ENCODE results near the gene LAMA3.

LAMA3 gene

DNA sequence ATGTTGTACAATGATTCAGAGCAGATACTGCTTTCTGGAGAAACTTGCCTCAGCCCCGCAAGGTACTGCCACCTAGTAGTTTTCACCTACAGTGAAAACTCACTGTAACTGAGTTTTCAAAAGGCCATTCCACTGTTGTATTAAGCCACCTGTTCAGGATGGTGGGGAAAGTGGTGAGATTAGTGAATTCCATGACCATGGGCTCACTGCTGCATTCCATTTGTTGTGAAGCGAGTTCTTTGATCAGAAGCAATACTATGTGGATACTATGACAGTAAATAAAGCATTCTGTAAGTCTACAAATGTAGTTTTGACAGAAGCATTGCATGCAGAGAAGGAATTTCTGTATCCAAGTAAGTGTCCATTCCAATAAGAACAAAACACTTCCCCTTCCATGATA is 113.6 kb downstream of the LAMA3 start:
- no peak for DNase-seq (ENCODE audit: low spot score)
- TF ChIP-seq, protein P1, sequence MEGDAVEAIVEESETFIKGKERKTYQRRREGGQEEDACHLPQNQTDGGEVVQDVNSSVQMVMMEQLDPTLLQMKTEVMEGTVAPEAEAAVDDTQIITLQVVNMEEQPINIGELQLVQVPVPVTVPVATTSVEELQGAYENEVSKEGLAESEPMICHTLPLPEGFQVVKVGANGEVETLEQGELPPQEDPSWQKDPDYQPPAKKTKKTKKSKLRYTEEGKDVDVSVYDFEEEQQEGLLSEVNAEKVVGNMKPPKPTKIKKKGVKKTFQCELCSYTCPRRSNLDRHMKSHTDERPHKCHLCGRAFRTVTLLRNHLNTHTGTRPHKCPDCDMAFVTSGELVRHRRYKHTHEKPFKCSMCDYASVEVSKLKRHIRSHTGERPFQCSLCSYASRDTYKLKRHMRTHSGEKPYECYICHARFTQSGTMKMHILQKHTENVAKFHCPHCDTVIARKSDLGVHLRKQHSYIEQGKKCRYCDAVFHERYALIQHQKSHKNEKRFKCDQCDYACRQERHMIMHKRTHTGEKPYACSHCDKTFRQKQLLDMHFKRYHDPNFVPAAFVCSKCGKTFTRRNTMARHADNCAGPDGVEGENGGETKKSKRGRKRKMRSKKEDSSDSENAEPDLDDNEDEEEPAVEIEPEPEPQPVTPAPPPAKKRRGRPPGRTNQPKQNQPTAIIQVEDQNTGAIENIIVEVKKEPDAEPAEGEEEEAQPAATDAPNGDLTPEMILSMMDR (IDR thresholded peaks at IDR 0.05; ENCODE audit: extremely low read depth, missing control alignments): no peak

DNA sequence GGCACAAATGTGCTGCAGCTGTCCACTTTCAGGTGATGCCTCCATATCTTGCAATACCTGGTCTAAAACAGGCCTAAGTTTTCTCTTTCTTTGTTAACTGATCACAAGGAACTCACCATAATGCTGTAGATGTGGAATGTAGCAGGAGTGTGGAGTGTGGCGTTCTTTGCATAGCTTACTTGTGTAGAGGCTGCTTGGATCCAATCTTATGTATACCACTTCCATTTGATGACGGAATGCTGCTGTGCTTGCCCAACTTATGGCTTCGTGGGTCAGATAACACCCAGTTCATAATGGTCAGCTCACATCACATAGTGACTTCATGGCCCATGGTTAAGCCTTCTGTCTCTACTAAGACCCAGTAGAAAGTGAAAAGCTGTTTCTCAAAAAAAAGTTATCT is 114.5 kb downstream of the LAMA3 start:
- TF ChIP-seq, protein P1 (IDR thresholded peaks at IDR 0.05; ENCODE audit: extremely low read depth, missing control alignments): no peak
- no peak for DNase-seq (ENCODE audit: low spot score)

DNA sequence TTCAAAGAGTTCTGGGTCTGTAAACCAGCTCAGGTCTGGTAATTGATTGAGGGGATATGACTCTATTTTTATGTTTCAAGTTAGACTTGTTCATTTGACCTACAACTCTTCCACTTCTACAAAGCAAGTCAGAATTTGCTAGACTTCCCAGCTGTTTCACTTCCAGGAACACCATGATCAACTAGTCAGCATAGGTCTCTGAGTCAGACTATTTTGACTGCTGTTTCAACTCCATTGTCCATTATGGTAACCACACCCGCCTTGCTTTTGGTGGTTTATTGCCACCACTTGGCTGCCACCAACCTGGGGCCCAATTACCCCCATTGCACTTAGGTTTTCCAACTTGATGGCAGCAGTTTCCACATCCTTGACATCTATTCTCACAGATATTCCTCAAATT is 116.6 kb downstream of the LAMA3 start:
- no peak for DNase-seq (ENCODE audit: low spot score)
- TF ChIP-seq, protein P1 (IDR thresholded peaks at IDR 0.05; ENCODE audit: extremely low read depth, missing control alignments): no peak

DNA sequence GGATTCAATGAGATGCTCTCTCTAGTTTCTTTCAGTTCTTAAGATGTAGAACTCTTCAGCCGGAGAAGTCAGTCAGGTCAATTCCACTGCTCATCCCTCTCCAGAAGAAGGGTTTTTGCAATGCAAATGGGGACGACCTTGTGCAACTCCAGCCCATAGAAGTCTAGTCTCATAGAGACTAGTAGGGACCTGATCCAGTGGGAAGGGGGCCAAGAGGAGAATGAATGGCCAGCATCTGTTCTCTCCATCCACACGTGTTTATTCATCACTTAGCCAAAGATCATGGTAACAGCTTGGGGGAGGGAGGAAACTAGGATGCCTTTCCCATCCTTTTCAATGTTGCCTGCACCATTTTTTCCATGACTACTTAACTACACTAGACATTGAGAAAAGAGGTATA is 120.2 kb downstream of the LAMA3 start:
- TF ChIP-seq, protein P1 (IDR thresholded peaks at IDR 0.05; ENCODE audit: extremely low read depth, missing control alignments): no peak
- no peak for DNase-seq (ENCODE audit: low spot score)

DNA sequence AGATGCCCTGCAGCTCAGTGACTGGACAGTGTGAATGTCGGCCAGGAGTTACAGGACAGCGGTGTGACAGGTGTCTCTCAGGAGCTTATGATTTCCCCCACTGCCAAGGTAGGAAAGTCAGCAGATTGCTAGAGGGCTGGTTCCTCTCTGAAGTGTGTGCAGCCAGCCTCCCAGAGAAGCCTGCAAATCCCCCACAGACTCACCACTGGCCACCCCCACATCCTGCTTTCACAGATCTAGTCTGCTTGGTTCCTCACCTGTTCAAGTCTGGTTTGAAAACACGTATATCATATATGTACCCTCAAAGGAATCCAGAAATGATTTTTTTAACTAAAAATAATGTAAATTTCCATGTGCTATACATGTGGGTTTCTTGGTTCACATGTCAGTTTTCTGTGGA is 121.1 kb downstream of the LAMA3 start:
- TF ChIP-seq, protein P1 (IDR thresholded peaks at IDR 0.05; ENCODE audit: extremely low read depth, missing control alignments): no peak
- DNase-seq (ENCODE audit: low spot score): peak; percentile 34

DNA sequence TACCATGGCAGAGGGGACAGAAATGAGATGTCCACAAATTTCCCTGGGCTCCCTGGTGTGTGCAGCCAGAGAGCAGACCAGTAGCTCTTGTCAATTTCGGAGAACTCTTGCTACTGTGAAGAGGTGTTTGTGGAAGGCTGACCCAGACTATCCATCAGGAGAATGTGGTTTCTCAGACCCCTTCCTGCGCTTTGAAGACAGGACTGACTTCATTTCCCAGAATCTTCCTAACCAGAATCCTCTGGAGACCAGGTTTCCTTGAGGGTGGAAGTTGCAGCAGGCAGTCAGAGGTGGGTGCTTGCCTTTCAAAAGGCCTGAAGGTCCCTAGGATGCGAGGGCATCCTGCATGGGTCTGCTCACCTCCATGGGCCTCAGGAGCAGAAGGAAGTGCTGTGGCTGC is 121.9 kb downstream of the LAMA3 start:
- TF ChIP-seq, protein P1 (IDR thresholded peaks at IDR 0.05; ENCODE audit: extremely low read depth, missing control alignments): no peak
- no peak for DNase-seq (ENCODE audit: low spot score)

DNA sequence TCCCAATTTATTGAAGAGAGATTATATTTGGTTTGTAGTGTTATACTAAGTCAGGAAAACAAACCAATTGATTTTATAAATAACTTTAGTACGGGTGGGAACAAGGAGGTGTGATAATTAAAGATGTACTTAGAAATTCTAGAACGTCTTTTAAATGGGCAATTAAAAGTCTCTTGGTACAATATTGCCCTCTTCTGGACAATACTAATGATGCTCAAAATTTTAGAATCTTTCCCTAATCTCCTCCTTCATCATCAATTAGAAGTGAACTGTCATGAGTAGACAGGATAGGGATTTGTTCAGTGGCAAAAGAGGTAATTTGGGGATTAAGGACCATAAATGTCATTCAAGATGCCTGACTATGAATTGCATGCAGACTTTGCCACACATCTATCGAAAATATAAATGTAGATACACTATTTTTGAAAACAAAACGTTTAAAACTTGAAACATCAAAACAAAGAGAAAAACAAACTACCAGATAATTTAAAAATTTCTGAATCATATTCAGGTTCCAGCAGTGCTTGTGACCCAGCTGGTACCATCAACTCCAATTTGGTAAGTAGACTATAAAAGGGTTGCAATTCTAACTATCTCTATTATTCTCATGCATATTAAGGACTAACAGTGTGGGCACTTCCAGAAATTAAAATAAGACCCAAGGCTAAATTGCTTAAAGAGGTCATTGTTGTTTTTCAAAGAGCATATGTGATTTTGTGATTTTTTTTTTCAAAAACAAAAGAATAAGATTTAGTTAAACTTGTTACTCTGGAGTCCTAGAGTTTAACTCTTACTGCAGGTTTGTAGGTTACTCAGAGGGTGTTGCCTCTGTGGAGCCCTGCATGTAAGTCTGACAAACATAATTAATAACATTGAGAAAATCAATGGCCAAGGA is 123.5 kb downstream of the LAMA3 start:
- peak; percentile 33 for DNase-seq (ENCODE audit: low spot score)

More for the DNA sequence above, 123.5 kb downstream of the LAMA3 start:
- TF ChIP-seq, protein P1 (IDR thresholded peaks at IDR 0.05; ENCODE audit: extremely low read depth, missing control alignments): no peak
